HFF-Myc (cell line): Measurements from ENCODE around the gene TTC7B.

Source experiments
- DNase-seq: peaks from one replicate; pipeline ENCODE4 v3.0.0-alpha.2; 2011; ENCODE audit warnings: low read depth; ENCODE audit errors: extremely low read depth
- H3K4me3 ChIP-seq: replicated peaks from 2 replicates; pipeline ENCODE4 v1.5.1; 2011; ENCODE audit warnings: low read depth, mild to moderate bottlenecking, control low read depth, low read length
- TF ChIP-seq, protein P1 (sequence below): IDR thresholded peaks from 2 replicates; pipeline ENCODE4 v1.5.1; 2012; ENCODE audit warnings: mild to moderate bottlenecking, low read depth, low read length, control low read depth; ENCODE audit errors: missing control alignments

Gene TTC7B

DNA sequence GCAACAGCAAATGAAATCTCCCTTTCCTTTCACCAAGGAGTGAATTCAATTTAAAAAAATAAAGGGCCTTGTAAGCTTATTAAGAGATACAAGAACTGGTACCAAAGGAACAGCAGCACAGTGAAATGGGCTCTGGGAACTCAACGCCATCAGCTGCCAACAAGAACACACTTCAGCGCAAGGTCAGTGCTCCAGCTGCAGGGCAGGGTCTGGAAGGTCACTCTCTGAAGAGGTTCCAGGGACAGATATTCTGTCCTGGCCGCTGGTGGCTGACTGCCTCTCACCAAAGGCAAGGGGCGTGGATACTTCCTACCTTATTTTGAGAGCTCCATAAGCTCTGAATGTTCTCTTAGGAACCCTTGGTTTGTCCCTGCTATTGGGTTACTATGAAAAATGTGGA is 232.8 kb downstream of the TTC7B start:
- TF ChIP-seq, protein P1, sequence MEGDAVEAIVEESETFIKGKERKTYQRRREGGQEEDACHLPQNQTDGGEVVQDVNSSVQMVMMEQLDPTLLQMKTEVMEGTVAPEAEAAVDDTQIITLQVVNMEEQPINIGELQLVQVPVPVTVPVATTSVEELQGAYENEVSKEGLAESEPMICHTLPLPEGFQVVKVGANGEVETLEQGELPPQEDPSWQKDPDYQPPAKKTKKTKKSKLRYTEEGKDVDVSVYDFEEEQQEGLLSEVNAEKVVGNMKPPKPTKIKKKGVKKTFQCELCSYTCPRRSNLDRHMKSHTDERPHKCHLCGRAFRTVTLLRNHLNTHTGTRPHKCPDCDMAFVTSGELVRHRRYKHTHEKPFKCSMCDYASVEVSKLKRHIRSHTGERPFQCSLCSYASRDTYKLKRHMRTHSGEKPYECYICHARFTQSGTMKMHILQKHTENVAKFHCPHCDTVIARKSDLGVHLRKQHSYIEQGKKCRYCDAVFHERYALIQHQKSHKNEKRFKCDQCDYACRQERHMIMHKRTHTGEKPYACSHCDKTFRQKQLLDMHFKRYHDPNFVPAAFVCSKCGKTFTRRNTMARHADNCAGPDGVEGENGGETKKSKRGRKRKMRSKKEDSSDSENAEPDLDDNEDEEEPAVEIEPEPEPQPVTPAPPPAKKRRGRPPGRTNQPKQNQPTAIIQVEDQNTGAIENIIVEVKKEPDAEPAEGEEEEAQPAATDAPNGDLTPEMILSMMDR, result no peak
- DNase-seq, result no peak
- H3K4me3 ChIP-seq, result no peak overlapping the region

DNA sequence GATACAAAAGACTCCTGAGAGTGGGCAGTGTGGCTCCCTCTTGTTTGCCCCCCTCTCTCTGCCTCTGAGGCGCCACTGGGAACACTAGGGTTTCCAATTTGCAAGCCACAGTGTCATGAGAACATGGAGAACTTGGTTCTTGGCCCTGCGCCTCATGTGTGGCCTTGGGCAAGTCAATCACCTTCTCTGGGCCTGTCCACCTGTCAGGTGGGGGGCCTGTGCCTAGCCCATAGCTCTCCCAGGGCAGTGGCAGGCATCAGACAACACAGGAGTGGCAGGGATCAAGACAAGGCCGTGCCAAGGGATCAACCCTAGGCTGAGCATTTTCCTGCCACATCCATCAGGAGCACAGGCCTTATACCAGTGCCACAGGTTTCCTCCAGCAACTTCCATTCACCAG is 234.1 kb downstream of the TTC7B start:
- no peak overlapping the region for H3K4me3 ChIP-seq
- TF ChIP-seq, protein P1, result no peak
- no peak for DNase-seq

DNA sequence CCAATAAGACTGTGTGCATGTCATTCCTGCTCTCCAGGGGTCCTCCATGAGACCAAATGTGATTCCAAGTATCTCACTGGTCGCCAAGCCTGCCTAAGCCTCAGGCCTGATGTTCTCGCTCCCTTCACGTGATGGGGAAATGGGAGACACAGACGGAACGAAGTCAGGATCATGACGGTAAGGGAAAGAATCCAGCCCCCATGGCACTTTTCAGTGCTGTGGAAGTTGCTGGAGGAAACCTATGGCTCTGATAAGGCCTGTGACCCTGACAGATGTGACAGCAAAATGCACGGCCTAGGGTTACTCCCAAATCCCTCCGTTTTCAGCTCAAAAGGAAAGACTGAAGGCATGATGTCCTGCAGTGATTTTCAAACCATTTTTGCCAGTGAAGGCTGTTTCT is 234.5 kb downstream of the TTC7B start:
- H3K4me3 ChIP-seq, result no peak overlapping the region
- TF ChIP-seq, protein P1, result no peak
- no peak for DNase-seq

DNA sequence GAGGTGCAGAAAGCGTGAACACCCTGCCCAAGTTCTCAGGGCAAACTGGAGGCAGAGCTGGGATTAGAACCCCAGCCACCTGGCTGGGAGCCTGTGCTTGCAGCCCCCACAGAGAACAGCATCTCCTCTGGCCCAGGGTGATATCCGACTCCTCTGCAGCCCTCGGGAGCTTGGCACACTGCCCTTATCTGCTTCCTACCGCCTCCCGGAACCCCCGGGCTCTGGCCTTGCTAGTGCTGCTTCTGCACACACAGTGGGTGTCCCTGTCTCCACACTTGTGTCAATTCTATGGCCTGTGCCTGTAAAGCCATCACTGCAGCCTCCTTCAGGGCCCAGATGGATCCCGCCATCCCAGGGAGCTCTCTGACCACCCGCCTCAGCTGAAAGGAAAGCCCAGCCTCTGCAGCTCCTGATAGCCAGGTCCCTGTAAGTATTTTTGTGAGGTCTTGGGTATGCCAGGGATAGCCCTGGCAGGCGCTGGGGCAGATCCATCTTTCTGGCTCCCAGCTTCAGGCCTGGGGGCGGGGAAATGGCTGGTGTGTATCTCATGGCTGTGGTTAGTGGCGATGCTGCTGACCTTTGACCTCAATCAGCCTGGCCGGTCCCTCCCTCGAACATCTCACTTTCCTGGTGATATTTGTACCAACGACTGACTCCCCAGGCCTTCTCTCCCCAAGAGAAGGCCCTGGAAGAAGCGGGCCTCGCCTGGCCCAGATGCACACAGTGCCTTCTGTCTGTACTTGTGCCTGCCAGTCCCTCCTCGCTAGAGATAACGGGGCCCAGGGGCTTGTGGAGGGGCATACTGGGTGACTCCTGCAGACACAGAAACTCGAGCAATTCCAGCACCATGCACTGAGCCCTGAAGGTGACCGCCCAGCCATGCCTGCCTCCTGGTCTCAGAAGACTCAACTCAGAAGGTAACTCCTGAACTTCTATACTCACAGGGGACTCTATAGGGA is 235.6 kb downstream of the TTC7B start:
- H3K4me3 ChIP-seq, result no peak overlapping the region
- TF ChIP-seq, protein P1, result no peak
- DNase-seq, result peak; percentile 9

DNA sequence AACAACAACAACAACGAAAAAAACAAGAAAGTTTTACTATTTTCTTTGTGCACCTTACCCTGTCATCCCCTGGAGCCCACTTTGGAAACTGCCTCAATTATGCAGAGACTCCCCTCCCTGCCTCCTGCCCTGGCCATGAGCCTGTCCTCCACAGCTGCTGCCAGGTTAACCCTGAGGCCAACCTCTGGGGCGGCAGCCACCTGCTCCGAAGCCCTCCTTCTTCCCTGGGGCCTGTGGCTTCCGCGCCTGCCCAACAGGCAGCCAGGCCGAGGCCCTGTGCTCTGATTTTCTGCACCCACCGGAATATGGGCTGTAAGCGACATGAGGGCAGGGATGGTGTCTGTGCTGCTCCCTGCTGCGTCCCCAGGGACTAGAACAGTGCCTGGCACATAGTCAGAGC is 236.4 kb downstream of the TTC7B start:
- no peak for DNase-seq
- no peak overlapping the region for H3K4me3 ChIP-seq
- TF ChIP-seq, protein P1, result no peak

DNA sequence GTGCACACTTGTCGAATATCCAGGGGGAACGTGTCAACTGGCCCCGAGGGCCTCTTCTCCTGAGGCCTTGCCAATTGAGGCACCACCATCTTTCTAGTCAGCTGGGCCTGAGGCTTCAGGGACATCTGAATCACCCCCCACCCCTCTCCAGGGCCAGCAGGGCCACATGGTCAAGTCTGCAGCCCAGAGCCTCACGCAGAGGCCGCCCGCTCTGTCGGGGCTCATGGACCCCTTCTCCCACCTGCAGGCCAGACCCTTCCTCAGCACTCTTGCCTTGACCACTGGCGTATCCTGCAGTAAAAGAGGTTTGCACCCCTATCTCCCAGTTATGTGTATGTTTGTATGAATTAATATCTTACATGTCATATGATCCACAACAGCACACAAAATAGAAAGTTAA is 237.1 kb downstream of the TTC7B start:
- DNase-seq, result no peak
- TF ChIP-seq, protein P1, result no peak
- H3K4me3 ChIP-seq, result no peak overlapping the region
